ENCODE data around the gene MSRB2. TPM values are rescaled to one million over a fixed set of nuclear protein-coding genes. Genes with fewer than 3 reads are reported as not detected.

The MSRB2 gene
- total and polyA plus RNA-seq, 2 donors (not counting 1 experiment from before 2014, with no cell fraction given), result 19.0 to 33.0 TPM

- no peak for TF ChIP-seq CTCF (conservative IDR thresholded peaks at IDR 0.05 in 1 of 2, IDR thresholded peaks at IDR 0.05 in 1 of 2; ENCODE audit: low read depth in 1 of 2, low read length in 2 of 2)
- no peak for TF ChIP-seq EZH2 (IDR thresholded peaks at IDR 0.05; ENCODE audit: low read length, missing control alignments)
- H3K9me3 ChIP-seq (ENCODE audit: control insufficient read depth, insufficient read depth, low read depth, low read length), result no peaks in the 10 kb centered on the region
- H3K4me2 ChIP-seq (ENCODE audit: extremely low read depth, insufficient read depth, low read length), result no peak overlapping the region
- no peaks in the 10 kb centered on the region for H3K36me3 ChIP-seq (ENCODE audit: control insufficient read depth, insufficient read depth, low read length)
- H3K27ac ChIP-seq (ENCODE audit: insufficient read depth, low read length), result no peak overlapping the region
- H4K20me1 ChIP-seq (ENCODE audit: control insufficient read depth, extremely low read depth, insufficient read depth, low read length), result no peaks in the 10 kb centered on the region
- DNase-seq (ENCODE audit: low read depth in 2 of 2), result peak; percentile 9 to 25
- no peaks in the 10 kb centered on the region for H3K4me1 ChIP-seq (ENCODE audit: control insufficient read depth, extremely low read depth, insufficient read depth, low read length)
- H2AFZ ChIP-seq (ENCODE audit: low read length), result no peak overlapping the region
- no peaks in the 10 kb centered on the region for H3K79me2 ChIP-seq (ENCODE audit: control insufficient read depth, insufficient read depth, low read length)
- H3K9ac ChIP-seq (ENCODE audit: insufficient read depth, low read length), result no peak overlapping the region
- H3K4me3 ChIP-seq (replicated peaks in 1 of 4; ENCODE audit: control extremely low read depth in 1 of 4, insufficient read depth in 1 of 4, low read depth in 3 of 4, low read length in 4 of 4), result no peak overlapping the region
- H3K27me3 ChIP-seq (ENCODE audit: control insufficient read depth, insufficient read depth, low read length), result peaks cover 2% of the 10 kb centered on the region
These were observed 42.3 kb upstream of the MSRB2 start for GRCh38 chr10:23053036-23053435.

GRCh38 chr10:23055424-23056185 is 39.8 kb upstream of the MSRB2 start:
- H4K20me1 ChIP-seq (ENCODE audit: control insufficient read depth, extremely low read depth, insufficient read depth, low read length), result no peaks in the 10 kb centered on the region

GRCh38 chr10:23056186-23056579 is 39.2 kb upstream of the MSRB2 start:
- H3K79me2 ChIP-seq (ENCODE audit: control insufficient read depth, insufficient read depth, low read length), result no peaks in the 10 kb centered on the region
- no peak overlapping the region for H2AFZ ChIP-seq (ENCODE audit: low read length)
- no peak for TF ChIP-seq CTCF (conservative IDR thresholded peaks at IDR 0.05 in 1 of 2, IDR thresholded peaks at IDR 0.05 in 1 of 2; ENCODE audit: low read depth in 1 of 2, low read length in 2 of 2)
- no peak for TF ChIP-seq EZH2 (IDR thresholded peaks at IDR 0.05; ENCODE audit: low read length, missing control alignments)
- H3K36me3 ChIP-seq (ENCODE audit: control insufficient read depth, insufficient read depth, low read length), result no peaks in the 10 kb centered on the region
- H4K20me1 ChIP-seq (ENCODE audit: control insufficient read depth, extremely low read depth, insufficient read depth, low read length), result no peaks in the 10 kb centered on the region
- H3K4me1 ChIP-seq (ENCODE audit: control insufficient read depth, extremely low read depth, insufficient read depth, low read length), result no peaks in the 10 kb centered on the region
- peaks cover 2% of the 10 kb centered on the region for H3K27me3 ChIP-seq (ENCODE audit: control insufficient read depth, insufficient read depth, low read length)
- no peaks in the 10 kb centered on the region for H3K9me3 ChIP-seq (ENCODE audit: control insufficient read depth, insufficient read depth, low read depth, low read length)
- H3K27ac ChIP-seq (ENCODE audit: insufficient read depth, low read length), result no peak overlapping the region
- no peak overlapping the region for H3K4me3 ChIP-seq (replicated peaks in 1 of 4; ENCODE audit: control extremely low read depth in 1 of 4, insufficient read depth in 1 of 4, low read depth in 3 of 4, low read length in 4 of 4)
- H3K4me2 ChIP-seq (ENCODE audit: extremely low read depth, insufficient read depth, low read length), result no peak overlapping the region
- DNase-seq (ENCODE audit: low read depth in 2 of 2), result no peak
- H3K9ac ChIP-seq (ENCODE audit: insufficient read depth, low read length), result no peak overlapping the region

More at GRCh38 chr10:23055424-23056185, 39.8 kb upstream of the MSRB2 start:
- Histone ChIP-seq H3K4me1 (ENCODE audit: control insufficient read depth, extremely low read depth, insufficient read depth, low read length) (no peaks in the 10 kb centered on the region), H3K4me2 (ENCODE audit: extremely low read depth, insufficient read depth, low read length) (no peak overlapping the region), H3K79me2 (ENCODE audit: control insufficient read depth, insufficient read depth, low read length) (no peaks in the 10 kb centered on the region), H2AFZ (ENCODE audit: low read length) (no peak overlapping the region), H3K4me3 (replicated peaks in 1 of 4; ENCODE audit: control extremely low read depth in 1 of 4, insufficient read depth in 1 of 4, low read depth in 3 of 4, low read length in 4 of 4) (no peak overlapping the region), H3K27ac (ENCODE audit: insufficient read depth, low read length) (no peak overlapping the region), H3K27me3 (ENCODE audit: control insufficient read depth, insufficient read depth, low read length) (peaks cover 2% of the 10 kb centered on the region), H3K9me3 (ENCODE audit: control insufficient read depth, insufficient read depth, low read depth, low read length) (no peaks in the 10 kb centered on the region), H3K36me3 (ENCODE audit: control insufficient read depth, insufficient read depth, low read length) (no peaks in the 10 kb centered on the region), H3K9ac (ENCODE audit: insufficient read depth, low read length) (no peak overlapping the region)
- DNase-seq (ENCODE audit: low read depth in 2 of 2), result no peak
- TF ChIP-seq CTCF (conservative IDR thresholded peaks at IDR 0.05 in 1 of 2, IDR thresholded peaks at IDR 0.05 in 1 of 2; ENCODE audit: low read depth in 1 of 2, low read length in 2 of 2) (no peak), EZH2 (IDR thresholded peaks at IDR 0.05; ENCODE audit: low read length, missing control alignments) (no peak)

All from fibroblast of lung (primary cell).